Measurements from ENCODE around the gene GRM5.
"Not testable (repeated sequence)": the region's sequence is repeated elsewhere in the genome, so short reads cannot be mapped to it uniquely, and the experiment has no call there.

Gene GRM5

GRCh38 chr11:88511006-88511405 lies 554.8 kb downstream of the GRM5 start:
- in situ Hi-C loops (cut with MboI; ENCODE audit: low sequenced_read_pairs) = no loop called here

DNA sequence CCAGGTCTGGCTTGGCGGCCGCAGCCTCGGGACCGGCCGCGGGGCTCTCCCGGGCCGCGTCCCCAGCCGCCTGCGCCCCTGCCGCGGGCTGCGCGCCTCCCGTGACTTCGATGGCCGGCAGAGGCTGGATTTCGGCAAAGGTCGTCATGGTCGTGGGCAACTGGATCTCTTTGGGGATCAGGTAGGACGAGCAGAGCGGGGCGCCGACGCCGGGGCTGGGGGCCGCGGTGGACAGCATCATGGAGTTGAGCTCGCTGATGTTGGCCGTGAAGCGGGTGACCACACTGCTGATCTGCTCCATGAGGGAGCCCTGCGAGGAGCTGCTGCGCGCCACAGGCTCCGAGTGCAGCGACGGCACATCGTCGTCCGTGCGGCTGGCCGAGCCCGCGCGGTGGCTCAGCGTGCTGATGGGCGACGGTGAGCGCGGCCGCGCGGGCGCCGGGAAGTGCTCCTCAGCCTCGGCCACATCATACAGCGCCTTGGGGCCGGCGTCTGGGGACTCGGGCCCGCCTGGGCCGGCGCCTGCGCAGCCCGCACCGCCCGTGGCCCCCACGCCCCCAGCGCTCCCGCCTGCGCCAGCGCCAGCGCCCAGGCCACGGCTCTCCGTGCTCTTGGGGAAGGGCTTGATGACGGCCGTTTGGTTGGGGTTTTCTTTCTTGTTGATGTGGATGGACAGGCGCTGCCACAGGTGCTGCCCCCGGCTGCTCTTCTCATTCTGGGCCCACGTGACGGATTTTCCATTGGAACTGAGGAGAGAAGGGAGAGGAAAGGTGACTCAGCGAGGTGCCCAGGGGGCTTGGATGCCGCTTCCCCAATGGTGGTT lies 556.8 kb downstream of the GRM5 start:
- in situ Hi-C loops (cut with MboI; ENCODE audit: low sequenced_read_pairs) = no loop called here

- in situ Hi-C loops (cut with MboI; ENCODE audit: low sequenced_read_pairs) = no loop called here
Observed at GRCh38 chr11:88508418-88508758, 557.4 kb downstream of the GRM5 start.

- in situ Hi-C loops (cut with MboI; ENCODE audit: low sequenced_read_pairs) = no loop called here
Observed at GRCh38 chr11:88507771-88508417, 557.9 kb downstream of the GRM5 start.

DNA sequence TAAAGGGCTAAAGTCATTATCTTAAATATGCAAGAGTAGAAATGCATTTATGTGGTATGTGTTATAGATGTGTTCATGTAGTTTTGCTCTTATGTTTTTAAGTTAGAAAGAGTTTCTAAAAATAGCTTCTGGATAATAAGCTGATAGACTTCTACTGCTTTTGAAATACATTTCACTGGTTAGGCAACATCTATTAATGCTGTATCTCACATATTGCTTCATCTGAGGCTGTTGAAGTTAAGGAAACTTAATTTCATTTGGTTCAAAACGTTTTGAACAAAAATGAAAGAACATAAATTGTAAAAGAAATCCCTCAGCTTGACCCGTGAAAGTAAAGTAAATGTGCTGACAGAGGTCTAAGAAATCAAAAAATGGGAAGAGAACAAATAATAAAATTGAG lies 564.2 kb downstream of the GRM5 start:
- in situ Hi-C loops (cut with MboI; ENCODE audit: low sequenced_read_pairs) = no loop called here

DNA sequence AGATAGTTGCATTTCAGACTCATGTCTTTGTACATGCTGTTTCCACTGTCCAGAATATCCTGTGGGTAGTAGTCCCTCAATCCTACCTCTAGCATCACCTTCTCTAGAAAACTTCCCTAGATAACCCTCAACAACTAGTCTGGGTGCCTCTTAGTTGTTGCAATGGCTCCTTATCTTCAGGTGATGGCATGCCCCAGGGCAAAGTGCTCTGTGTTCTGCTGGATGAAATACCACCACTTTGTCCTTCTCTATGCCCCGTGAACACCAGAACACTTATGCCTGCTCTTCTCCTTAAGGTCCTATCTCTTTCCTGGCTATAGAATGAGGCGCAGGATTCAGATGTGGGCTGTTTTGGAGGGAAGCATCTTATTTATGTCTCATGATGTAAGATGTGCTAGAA lies 569.9 kb downstream of the GRM5 start:
- in situ Hi-C loops (cut with MboI; ENCODE audit: low sequenced_read_pairs) = no loop called here

- in situ Hi-C loops (cut with MboI; ENCODE audit: low sequenced_read_pairs) = no loop called here
Observed at GRCh38 chr11:88494848-88495247, 570.9 kb downstream of the GRM5 start.

DNA sequence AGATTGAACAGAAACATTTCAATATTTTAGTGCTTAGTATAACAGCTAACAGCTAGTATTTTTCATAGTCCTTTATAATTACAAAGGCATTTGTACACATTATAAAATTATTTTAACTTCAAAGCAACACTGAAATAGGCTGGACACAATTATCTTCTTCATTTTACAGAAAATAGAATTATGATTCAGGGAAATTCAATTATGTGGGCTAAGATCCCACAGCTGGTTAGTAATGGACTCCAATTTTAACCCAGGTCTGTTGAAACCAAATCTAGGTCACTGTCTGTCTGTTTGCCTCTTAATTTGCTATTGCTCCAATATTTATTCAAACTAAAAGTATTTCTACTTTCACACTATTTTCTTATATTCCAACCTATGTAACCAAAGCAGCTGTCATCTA lies 574.1 kb downstream of the GRM5 start:
- in situ Hi-C loops (cut with MboI; ENCODE audit: low sequenced_read_pairs) = no loop called here

DNA sequence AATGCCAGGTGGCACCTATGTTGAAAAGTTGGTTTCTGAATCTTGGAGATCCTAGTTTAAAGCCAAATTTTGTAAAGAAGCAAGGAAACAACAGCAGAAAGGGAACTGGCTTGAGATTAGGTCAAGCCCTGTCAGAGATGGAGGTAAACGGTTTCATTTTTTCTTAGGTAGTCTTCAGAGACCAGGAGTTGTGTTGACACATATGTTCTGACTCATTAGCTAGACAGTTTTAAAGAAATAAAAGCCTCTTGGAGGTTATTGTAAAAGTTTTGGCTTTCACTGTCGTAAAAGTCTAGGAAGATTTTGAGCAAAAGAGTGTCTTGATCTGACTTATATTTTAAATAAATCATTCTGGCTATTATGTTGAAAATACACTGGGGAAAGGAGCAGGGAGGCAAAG lies 576.8 kb downstream of the GRM5 start:
- in situ Hi-C loops (cut with MboI; ENCODE audit: low sequenced_read_pairs) = no loop called here

DNA sequence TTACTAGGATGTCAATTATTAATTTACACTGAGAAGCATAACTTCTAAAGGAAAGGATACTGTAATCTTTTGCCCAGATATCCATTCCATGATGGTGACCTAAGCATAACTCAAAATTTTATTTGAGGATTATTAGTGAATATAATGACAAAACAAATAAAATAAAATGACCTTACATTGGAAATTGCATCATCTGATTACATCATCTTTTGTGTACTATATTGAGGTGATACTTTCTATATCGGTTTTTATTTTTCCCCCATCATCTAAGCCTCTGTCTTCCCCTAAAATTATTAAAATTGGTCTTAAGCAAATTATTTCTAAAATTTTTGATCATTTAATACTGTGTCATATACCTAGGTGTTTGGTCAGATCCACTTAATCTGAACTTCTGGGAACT lies 578.1 kb downstream of the GRM5 start:
- in situ Hi-C loops (cut with MboI; ENCODE audit: low sequenced_read_pairs) = no loop called here

DNA sequence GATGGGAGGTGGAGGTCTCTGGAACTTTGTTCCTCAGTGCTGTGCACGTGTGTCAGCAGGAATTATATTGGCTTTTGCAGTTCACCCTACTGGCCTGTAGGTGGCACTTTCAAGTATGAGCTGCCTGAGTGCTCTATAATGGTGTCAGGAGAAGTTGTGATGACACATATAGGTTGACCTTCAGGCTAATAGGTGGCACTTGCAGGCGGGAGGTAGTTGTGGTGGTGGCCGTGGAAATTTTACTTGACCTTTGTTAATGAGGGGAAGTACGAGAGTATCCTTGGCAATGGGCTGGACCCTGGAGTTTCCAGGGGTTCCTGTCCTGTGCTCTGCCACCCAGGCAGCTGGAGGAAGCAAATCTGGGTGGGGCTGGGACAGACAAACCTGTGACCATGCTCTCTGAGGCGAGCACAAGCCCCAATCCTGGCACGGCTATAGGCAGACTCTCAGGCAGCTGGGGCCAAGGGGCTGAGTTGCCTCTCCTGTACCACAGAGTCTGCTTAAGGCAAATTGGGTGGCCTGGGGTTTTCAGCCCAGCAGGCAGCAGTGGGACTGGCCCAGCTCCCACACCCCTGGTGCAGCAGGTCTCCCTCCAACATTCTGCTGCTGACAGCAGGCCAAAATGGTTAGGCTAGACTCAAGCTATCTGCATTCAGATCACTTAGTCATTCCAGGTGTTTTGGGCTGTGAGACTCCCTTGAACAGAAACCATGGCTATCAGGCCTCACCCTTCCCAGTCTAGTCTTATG lies 580.7 kb downstream of the GRM5 start:
- in situ Hi-C loops (cut with MboI; ENCODE audit: low sequenced_read_pairs) = no loop called here

DNA sequence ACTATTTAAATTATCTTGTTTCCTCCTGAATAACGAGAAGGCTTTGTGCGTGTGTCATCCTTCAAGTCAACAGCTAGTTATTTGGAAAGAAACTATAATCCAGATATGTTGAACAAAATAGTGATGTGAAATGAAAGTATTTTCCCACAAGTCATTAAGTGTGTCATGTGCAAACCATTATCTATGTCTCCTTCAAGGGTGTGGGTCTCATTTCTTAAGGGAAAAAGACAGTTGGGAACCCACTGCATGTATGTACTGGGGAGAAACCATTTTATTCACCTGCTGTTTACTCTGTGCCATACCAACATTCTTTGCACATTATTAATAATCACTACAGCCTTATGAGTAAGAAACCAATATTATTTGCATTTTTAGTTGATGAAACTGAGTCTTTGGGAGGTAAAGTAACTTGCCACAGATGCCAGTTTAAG lies 582.9 kb downstream of the GRM5 start:
- in situ Hi-C loops (cut with MboI; ENCODE audit: low sequenced_read_pairs) = no loop called here

- in situ Hi-C loops (cut with MboI; ENCODE audit: low sequenced_read_pairs) = no loop called here
Observed at GRCh38 chr11:88480223-88480622, 585.6 kb downstream of the GRM5 start.

GRCh38 chr11:88478136-88478815 lies 587.5 kb downstream of the GRM5 start:
- in situ Hi-C loops (cut with MboI; ENCODE audit: low sequenced_read_pairs) = no loop called here

DNA sequence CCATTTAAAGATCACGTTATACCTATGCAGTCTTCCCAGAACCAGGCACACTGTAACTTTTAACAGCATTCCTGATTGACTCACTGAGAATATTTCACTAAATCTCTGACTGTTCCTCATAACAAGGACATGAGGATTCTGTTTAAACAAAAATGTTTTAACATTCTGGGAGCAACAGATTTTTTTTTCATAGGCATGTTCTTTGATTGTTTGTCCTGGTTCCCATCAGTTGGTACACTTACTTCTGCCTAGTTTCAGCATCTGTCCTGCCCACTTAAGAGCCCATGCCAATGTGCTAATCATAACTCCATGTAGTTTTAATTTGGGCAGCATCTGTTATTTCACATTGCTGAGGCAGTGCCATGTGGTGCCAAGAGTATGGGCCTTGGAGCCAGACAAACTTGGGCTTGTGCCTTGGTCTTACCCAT lies 589.8 kb downstream of the GRM5 start:
- in situ Hi-C loops (cut with MboI; ENCODE audit: low sequenced_read_pairs) = no loop called here

DNA sequence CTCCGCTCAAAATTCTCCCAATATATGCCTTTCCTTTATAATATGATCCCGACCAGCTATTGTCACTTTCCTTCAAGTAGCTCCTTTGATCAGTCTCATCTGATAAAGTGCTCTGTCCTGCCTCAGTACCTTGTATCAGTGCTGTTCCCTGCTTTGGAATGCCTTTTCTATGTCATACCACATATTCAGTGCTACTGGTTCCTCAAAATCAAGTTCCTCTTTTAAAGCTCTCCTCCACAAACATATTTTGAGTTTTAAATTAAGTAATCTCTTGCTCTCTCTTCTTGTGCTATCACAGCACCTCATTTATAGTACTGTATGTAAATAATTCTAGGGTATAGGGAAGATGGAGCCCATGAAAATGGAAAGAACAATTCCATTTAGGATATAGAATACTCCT lies 591.1 kb downstream of the GRM5 start:
- in situ Hi-C loops (cut with MboI; ENCODE audit: low sequenced_read_pairs) = no loop called here

DNA sequence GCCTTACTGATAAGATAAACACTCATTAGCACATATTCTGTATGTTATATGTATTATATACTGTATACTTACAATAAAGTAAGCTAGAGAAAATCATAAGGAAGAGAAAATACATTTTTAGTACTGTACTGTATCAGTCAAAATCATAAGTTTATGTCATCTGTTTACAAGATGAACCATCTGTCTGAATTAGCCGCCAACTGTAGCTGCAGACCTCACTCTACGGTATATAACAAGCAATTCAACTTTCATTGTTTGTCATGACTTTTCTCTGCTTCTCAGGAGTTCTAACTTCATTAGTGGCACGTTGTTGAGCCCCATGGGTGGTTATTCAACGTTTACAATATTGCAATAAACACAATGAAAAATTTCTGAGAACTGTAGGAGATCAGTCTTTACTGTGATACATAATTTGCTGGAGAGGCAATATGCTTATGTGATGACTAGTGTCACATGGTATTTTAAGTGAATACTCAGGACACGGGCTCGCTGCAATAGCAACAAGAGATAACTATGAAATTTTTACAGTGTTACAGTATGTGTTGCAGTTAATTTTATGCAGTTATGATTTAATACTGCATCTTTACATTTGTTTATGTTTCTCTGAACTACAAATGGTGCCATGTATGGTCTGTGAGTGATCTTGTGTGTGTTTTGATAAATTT lies 596.1 kb downstream of the GRM5 start:
- in situ Hi-C loops (cut with MboI; ENCODE audit: low sequenced_read_pairs) = no loop called here

GRCh38 chr11:88464528-88464927 lies 601.3 kb downstream of the GRM5 start:
- in situ Hi-C loops (cut with MboI; ENCODE audit: low sequenced_read_pairs) = no loop called here

DNA sequence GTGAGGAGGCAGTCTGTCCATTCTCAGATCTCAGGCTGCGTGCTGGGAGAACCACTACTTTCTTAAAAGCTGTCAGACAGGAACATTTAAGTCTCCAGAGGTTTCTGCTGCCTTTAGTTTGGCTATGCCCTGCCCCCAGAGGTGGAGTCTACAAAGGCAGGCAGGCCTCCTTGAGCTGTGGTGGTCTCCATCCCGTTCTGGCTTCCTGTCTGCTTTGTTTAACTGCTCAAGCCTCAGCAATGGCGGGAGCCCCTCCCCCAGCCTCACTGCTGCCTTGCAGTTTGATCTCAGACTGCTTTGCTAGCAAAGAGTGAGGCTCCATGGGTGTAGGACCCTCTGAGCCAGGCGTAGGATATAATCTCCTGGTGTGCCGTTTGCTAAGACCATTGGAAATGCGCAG lies 602.5 kb downstream of the GRM5 start:
- in situ Hi-C loops (cut with MboI; ENCODE audit: low sequenced_read_pairs) = not testable (repeated sequence)

DNA sequence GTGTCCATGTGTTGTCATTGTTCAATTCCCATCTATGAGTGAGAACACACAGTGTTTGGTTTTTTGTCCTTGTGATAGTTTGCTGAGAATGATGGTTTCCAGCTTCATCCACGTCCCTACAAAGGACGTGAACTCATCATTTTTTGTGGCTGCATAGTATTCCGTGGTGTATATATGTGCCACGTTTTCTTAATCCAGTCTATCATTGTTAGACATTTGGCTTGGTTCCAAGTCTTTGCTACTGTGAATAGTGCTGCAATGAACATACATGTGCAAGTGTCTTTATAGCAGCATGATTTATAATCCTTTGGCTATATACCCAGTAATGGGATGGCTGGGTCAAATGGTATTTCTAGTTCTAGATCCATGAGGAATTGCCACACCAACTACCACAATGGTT lies 607.7 kb downstream of the GRM5 start:
- in situ Hi-C loops (cut with MboI; ENCODE audit: low sequenced_read_pairs) = not testable (repeated sequence)

GRCh38 chr11:88455974-88456373 lies 609.8 kb downstream of the GRM5 start:
- in situ Hi-C loops (cut with MboI; ENCODE audit: low sequenced_read_pairs) = no loop called here
